Endodermal cell (in vitro differentiated cells): Measurements from ENCODE around the gene PLBD2. TPM values are rescaled to one million over a fixed set of nuclear protein-coding genes. Genes with fewer than 3 reads are reported as not detected.

Source experiments
- DNase-seq: peaks from one replicate; pipeline ENCODE4 v3.0.0-alpha.2; 2017
- H3K27ac ChIP-seq: 2 replicates; pipeline ENCODE4 v1.5.1; 2013; ENCODE audit warnings: mild to moderate bottlenecking, low read depth, low read length, moderate library complexity
- H3K27me3 ChIP-seq: 2 replicates; pipeline ENCODE4 v1.6.1; 2013; ENCODE audit warnings: mild to moderate bottlenecking, low read length, moderate library complexity; ENCODE audit not compliant: insufficient read depth, control insufficient read depth, poor library complexity, severe bottlenecking
- H3K36me3 ChIP-seq: 2 replicates; pipeline ENCODE4 v1.7.0; 2013; ENCODE audit warnings: mild to moderate bottlenecking, low read length, moderate library complexity; ENCODE audit not compliant: control insufficient read depth, insufficient read depth
- H3K4me1 ChIP-seq: one replicate; pipeline ENCODE4 v1.7.0; 2013; ENCODE audit warnings: low read length; ENCODE audit not compliant: control insufficient read depth, insufficient read depth
- H3K4me3 ChIP-seq: 2 replicates; pipeline ENCODE4 v1.5.1; 2013; ENCODE audit warnings: mild to moderate bottlenecking, low read length, moderate library complexity
- H3K9ac ChIP-seq: 2 replicates; pipeline ENCODE4 v1.6.1; 2013; ENCODE audit warnings: mild to moderate bottlenecking, low read length, moderate library complexity; ENCODE audit not compliant: poor library complexity, severe bottlenecking; ENCODE audit errors: extremely low read depth
- H3K9me3 ChIP-seq: 2 replicates; pipeline ENCODE4 v1.6.1; 2013; ENCODE audit warnings: mild to moderate bottlenecking, low read length, moderate library complexity; ENCODE audit not compliant: control insufficient read depth
- H3K27ac Mint-ChIP-seq: 2 replicates; pipeline ENCODE4 v1.8.0; 2020; ENCODE audit warnings: mixed read lengths
- H3K27me3 Mint-ChIP-seq: 2 replicates; pipeline ENCODE4 v1.8.0; 2021; ENCODE audit warnings: mild to moderate bottlenecking, mixed read lengths; ENCODE audit not compliant: insufficient read depth
- H3K36me3 Mint-ChIP-seq: 2 replicates; pipeline ENCODE4 v1.8.0; 2020; ENCODE audit warnings: low read depth, mixed read lengths
- H3K4me1 Mint-ChIP-seq: 2 replicates; pipeline ENCODE4 v1.8.0; 2020; ENCODE audit warnings: mixed read lengths
- H3K4me3 Mint-ChIP-seq: 2 replicates; pipeline ENCODE4 v1.8.0; 2020; ENCODE audit warnings: mild to moderate bottlenecking, moderate library complexity, mixed read lengths
- H3K9me3 Mint-ChIP-seq: 2 replicates; pipeline ENCODE4 v1.8.0; 2020; ENCODE audit warnings: mild to moderate bottlenecking, mixed read lengths
- CTCF ChIP-seq: fragments of 200-600 bp; sonication (generic); conservative IDR thresholded peaks from 2 replicates; pipeline ENCODE4 v1.5.0; 2021; ENCODE audit warnings: antibody characterized with exemption, mild to moderate bottlenecking
- WGBS, 2 experiments: methylation state at CpG; one replicate each; pipeline versions ENCODE4 v1.1.5 to v1.1.7; 2013; ENCODE audit warnings: missing lambda C conversion rate in 2 of 2, mixed read lengths in 1 of 2; ENCODE audit not compliant: insufficient coverage in 1 of 2, insufficient read length in 1 of 2; 5-methylcytosine and 5-hydroxymethylcytosine counted together
- total RNA-seq, 2 donors: library from RNA; stranded (reverse); fragmentation: NEBNext Ultra II Directional in 1 of 2; extraction: Animal tissue kit (Norgen Biotek cat#: 25700) in 1 of 2; gene quantifications; 2 replicates in 1 of 2; 3 replicates in 1 of 2; pipeline ENCODE4 v1.2.1, GENCODE V29; 2021

Gene PLBD2
- total RNA-seq, 2 donors from 2014 or later: 19.6 to 27.6 TPM

DNA sequence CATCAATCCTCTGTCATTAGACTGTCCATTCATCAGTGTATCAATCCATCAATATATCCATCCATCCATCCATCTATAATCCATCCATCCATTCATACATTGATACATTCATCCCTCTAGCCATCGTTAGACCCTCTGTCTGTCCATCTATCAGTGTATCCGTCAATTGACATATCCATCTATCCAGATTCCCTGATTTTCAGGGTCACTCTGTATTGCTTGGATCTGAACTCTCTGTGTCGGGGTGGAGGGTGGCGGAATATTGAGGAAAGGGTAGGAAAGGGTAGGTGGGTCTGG is 80.9 kb downstream of the PLBD2 start:
- peaks cover 62% of the 10 kb centered on the region for H3K27me3 ChIP-seq
- 43 to 92% methylated on average over 2 to 4 of the region's 4 CpGs for whole genome bisulfite sequencing, 2 experiments
- H3K36me3 Mint-ChIP-seq: no peaks in the 10 kb centered on the region
- H3K4me3 Mint-ChIP-seq: no peak overlapping the region
- peaks cover 4% of the 10 kb centered on the region for H3K4me1 ChIP-seq
- peaks cover 45% of the 10 kb centered on the region for H3K27me3 Mint-ChIP-seq
- peaks cover 20% of the 10 kb centered on the region for H3K4me1 Mint-ChIP-seq
- no peak for DNase-seq
- H3K9ac ChIP-seq: no peak overlapping the region
- H3K36me3 ChIP-seq: no peaks in the 10 kb centered on the region
- H3K27ac Mint-ChIP-seq: no peak overlapping the region
- H3K9me3 Mint-ChIP-seq: no peaks in the 10 kb centered on the region
- H3K4me3 ChIP-seq: no peak overlapping the region
- no peaks in the 10 kb centered on the region for H3K9me3 ChIP-seq
- TF ChIP-seq CTCF: no peak
- no peak overlapping the region for H3K27ac ChIP-seq

GRCh38 chr12:113439606-113440030 is 81.2 kb downstream of the PLBD2 start:
- Histone ChIP-seq H3K4me3 (no peak overlapping the region), H3K4me1 (peaks cover 4% of the 10 kb centered on the region), H3K9ac (no peak overlapping the region), H3K36me3 (no peaks in the 10 kb centered on the region), H3K27me3 (peaks cover 64% of the 10 kb centered on the region), H3K9me3 (no peaks in the 10 kb centered on the region), H3K27ac (no peak overlapping the region)
- Mint-ChIP-seq H3K9me3 (no peaks in the 10 kb centered on the region), H3K27ac (no peak overlapping the region), H3K4me1 (peaks cover 20% of the 10 kb centered on the region), H3K4me3 (no peak overlapping the region), H3K27me3 (peaks cover 48% of the 10 kb centered on the region), H3K36me3 (no peaks in the 10 kb centered on the region)
- 44 to 50% methylated on average over 5 to 8 of the region's 8 CpGs for WGBS, 2 experiments
- peak; percentile 91 for TF ChIP-seq CTCF
- DNase-seq: peak; percentile 96

DNA sequence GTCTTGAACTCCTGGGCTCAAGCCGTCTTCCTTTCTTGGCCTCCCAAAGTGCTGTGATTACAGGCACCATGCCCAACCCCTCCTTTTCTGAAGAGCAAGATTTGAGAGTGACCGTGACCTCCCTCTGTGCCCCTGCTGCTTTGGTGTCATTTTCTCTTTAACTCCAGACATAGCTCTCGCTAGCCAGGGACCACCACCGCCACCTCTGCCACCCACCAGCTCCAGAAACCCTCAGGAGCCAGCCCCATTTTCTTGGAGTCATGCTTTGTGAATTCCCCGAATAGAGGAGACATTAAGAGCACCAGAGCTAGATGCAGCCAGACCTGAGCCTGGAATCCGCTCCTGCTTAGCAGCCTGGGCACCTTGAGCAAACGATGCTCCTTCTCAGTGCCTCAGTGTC is 81.9 kb downstream of the PLBD2 start:
- Mint-ChIP-seq H3K27me3 (peaks cover 56% of the 10 kb centered on the region), H3K4me3 (no peak overlapping the region), H3K9me3 (peaks cover 3% of the 10 kb centered on the region), H3K4me1 (peaks cover 20% of the 10 kb centered on the region), H3K36me3 (no peaks in the 10 kb centered on the region), H3K27ac (no peak overlapping the region)
- Histone ChIP-seq H3K27ac (no peak overlapping the region), H3K36me3 (no peaks in the 10 kb centered on the region), H3K4me3 (no peak overlapping the region), H3K4me1 (peaks cover 4% of the 10 kb centered on the region), H3K9me3 (no peaks in the 10 kb centered on the region), H3K9ac (no peak overlapping the region), H3K27me3 (peaks cover 69% of the 10 kb centered on the region)
- 89 to 91% methylated on average over 6 to 7 of the region's 7 CpGs for WGBS, 2 experiments
- DNase-seq: peak; percentile 54
- TF ChIP-seq CTCF: no peak

Other genes starting within 250 kb of the PLBD2 start
- gene RASAL1, start 222.8 kb upstream of the PLBD2 start, total RNA-seq: 1 to 10 TPM in 1 of 2 donors, under 1 TPM in 1; 0.77 to 1.4 TPM
- gene CFAP73, start 208.9 kb upstream of the PLBD2 start, total RNA-seq: not detected
- 10 to 100 TPM; 68.1 to 69.0 TPM for gene DDX54, start 173.1 kb upstream of the PLBD2 start, total RNA-seq
- gene RITA1, start 172.9 kb upstream of the PLBD2 start, total RNA-seq: 10 to 100 TPM; 18.8 to 20.3 TPM
- 10 to 100 TPM; 18.9 to 30.8 TPM for gene TPCN1, start 137.1 kb upstream of the PLBD2 start, total RNA-seq
- gene SLC8B1, start 23.5 kb upstream of the PLBD2 start, total RNA-seq: 1 to 10 TPM; 6.9 to 9.1 TPM
- gene SDS, start 45.3 kb downstream of the PLBD2 start, total RNA-seq: not detected
- gene SDSL, start 63.8 kb downstream of the PLBD2 start, total RNA-seq: 1 to 10 TPM; 2.4 to 5.7 TPM
- gene LHX5, start 113.3 kb downstream of the PLBD2 start, total RNA-seq: under 1 TPM in 1 of 2 donors, not detected in 1; 0.18 TPM